ENCODE data around the gene LMAN2L. TPM values are rescaled to one million over a fixed set of nuclear protein-coding genes. Genes with fewer than 3 reads are reported as not detected.

The LMAN2L gene
- total and polyA plus RNA-seq, 2 donors (not counting 1 experiment from before 2014, with no cell fraction given), result 24.7 to 41.1 TPM

DNA sequence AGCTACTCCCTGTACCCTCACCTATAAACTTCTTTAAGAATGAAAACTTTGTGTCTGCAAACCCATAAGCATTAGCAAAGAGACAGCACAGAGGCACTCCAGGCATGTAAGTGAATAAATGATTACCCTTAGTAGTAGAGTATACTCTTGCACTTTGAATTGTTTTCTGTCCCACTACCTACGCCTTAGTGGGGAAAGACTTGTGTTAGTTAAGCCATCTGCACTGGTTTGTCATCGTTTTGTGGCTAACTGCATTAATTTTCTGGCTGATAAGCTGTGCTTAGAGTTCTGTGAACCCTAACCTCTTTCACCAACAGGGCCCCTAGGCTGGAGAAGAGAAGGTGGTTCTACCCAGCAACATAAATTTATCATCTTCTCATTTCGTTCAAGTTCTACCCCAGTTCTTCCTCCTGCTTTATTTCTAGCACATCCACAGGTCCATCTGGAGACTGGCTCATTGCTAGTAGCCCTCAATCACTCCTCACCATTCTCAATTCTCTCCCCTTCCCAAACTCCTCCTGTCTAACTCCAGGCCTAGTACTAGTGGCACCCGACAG is 710 bp downstream of the LMAN2L start:
- no peak for DNase-seq (ENCODE audit: low read depth in 2 of 2)
- no peaks in the 10 kb centered on the region for H3K79me2 ChIP-seq (ENCODE audit: control insufficient read depth, insufficient read depth, low read length)
- peak overlapping the region; percentile 70 for H3K27ac ChIP-seq (ENCODE audit: insufficient read depth, low read length)
- H3K9ac ChIP-seq (ENCODE audit: insufficient read depth, low read length), result peak overlapping the region; percentile 78
- peak overlapping the region; percentile 44 to 93 (median 80) for H3K4me3 ChIP-seq (replicated peaks in 1 of 4; ENCODE audit: control extremely low read depth in 1 of 4, insufficient read depth in 1 of 4, low read depth in 3 of 4, low read length in 4 of 4)
- H4K20me1 ChIP-seq (ENCODE audit: control insufficient read depth, extremely low read depth, insufficient read depth, low read length), result no peaks in the 10 kb centered on the region
- H3K9me3 ChIP-seq (ENCODE audit: control insufficient read depth, insufficient read depth, low read depth, low read length), result no peaks in the 10 kb centered on the region
- H3K36me3 ChIP-seq (ENCODE audit: control insufficient read depth, insufficient read depth, low read length), result peaks cover 1% of the 10 kb centered on the region
- peaks cover 2% of the 10 kb centered on the region for H3K4me1 ChIP-seq (ENCODE audit: control insufficient read depth, extremely low read depth, insufficient read depth, low read length)
- no peak for TF ChIP-seq EZH2 (IDR thresholded peaks at IDR 0.05; ENCODE audit: low read length, missing control alignments)
- TF ChIP-seq, protein P1, sequence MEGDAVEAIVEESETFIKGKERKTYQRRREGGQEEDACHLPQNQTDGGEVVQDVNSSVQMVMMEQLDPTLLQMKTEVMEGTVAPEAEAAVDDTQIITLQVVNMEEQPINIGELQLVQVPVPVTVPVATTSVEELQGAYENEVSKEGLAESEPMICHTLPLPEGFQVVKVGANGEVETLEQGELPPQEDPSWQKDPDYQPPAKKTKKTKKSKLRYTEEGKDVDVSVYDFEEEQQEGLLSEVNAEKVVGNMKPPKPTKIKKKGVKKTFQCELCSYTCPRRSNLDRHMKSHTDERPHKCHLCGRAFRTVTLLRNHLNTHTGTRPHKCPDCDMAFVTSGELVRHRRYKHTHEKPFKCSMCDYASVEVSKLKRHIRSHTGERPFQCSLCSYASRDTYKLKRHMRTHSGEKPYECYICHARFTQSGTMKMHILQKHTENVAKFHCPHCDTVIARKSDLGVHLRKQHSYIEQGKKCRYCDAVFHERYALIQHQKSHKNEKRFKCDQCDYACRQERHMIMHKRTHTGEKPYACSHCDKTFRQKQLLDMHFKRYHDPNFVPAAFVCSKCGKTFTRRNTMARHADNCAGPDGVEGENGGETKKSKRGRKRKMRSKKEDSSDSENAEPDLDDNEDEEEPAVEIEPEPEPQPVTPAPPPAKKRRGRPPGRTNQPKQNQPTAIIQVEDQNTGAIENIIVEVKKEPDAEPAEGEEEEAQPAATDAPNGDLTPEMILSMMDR (conservative IDR thresholded peaks at IDR 0.05 in 1 of 2, IDR thresholded peaks at IDR 0.05 in 1 of 2; ENCODE audit: low read depth in 1 of 2, low read length in 2 of 2), result no peak
- no peaks in the 10 kb centered on the region for H3K27me3 ChIP-seq (ENCODE audit: control insufficient read depth, insufficient read depth, low read length)
- H2AFZ ChIP-seq (ENCODE audit: low read length), result peak overlapping the region; percentile 57
- peak overlapping the region; percentile 86 for H3K4me2 ChIP-seq (ENCODE audit: extremely low read depth, insufficient read depth, low read length)

DNA sequence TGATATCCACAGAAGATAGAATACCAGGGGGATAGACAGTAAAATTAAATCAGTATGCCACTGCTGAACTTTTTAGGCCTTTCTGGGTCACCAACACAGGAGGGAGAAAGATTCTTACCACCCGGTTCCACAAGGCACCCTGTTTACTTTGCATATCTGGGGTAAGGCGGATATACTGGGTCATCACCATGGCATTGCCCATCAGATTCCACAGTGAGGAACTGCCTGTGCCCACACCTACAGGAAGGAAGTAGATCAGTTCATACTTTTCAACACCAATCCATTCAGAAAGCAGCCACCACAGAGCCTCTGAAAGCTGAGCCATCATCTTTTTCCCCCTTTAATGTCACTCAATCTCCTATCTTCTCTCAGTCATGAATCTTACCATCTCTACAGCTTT is 2.0 kb downstream of the LMAN2L start:
- H3K4me2 ChIP-seq (ENCODE audit: extremely low read depth, insufficient read depth, low read length), result no peak overlapping the region

DNA sequence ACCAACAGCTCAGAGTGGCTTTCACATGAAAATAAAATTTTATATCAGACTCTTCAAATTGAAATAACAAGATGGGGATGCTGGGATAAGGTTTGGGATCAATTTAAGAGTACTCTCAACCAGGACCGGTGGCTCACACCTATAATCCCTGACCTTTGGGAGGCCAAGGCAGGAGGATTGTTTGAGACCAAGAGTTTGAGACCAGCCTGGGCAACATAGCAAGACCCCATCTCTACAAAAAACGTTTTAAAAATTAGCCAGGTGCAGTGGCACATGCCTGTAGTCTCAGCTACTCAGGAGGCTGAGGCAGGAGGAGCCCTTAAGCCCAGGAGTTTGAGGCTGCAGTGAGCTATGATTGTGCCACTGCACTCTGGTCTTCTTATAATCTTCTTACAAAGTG is 2.6 kb downstream of the LMAN2L start:
- Histone ChIP-seq H3K4me1 (ENCODE audit: control insufficient read depth, extremely low read depth, insufficient read depth, low read length) (peaks cover 2% of the 10 kb centered on the region), H3K27me3 (ENCODE audit: control insufficient read depth, insufficient read depth, low read length) (no peaks in the 10 kb centered on the region), H4K20me1 (ENCODE audit: control insufficient read depth, extremely low read depth, insufficient read depth, low read length) (no peaks in the 10 kb centered on the region), H3K27ac (ENCODE audit: insufficient read depth, low read length) (no peak overlapping the region), H3K4me3 (replicated peaks in 1 of 4; ENCODE audit: control extremely low read depth in 1 of 4, insufficient read depth in 1 of 4, low read depth in 3 of 4, low read length in 4 of 4) (no peak overlapping the region), H3K4me2 (ENCODE audit: extremely low read depth, insufficient read depth, low read length) (no peak overlapping the region), H3K9me3 (ENCODE audit: control insufficient read depth, insufficient read depth, low read depth, low read length) (no peaks in the 10 kb centered on the region), H3K36me3 (ENCODE audit: control insufficient read depth, insufficient read depth, low read length) (peaks cover 3% of the 10 kb centered on the region), H2AFZ (ENCODE audit: low read length) (no peak overlapping the region), H3K79me2 (ENCODE audit: control insufficient read depth, insufficient read depth, low read length) (no peaks in the 10 kb centered on the region), H3K9ac (ENCODE audit: insufficient read depth, low read length) (no peak overlapping the region)
- no peak for TF ChIP-seq EZH2 (IDR thresholded peaks at IDR 0.05; ENCODE audit: low read length, missing control alignments)
- TF ChIP-seq, protein P1 (conservative IDR thresholded peaks at IDR 0.05 in 1 of 2, IDR thresholded peaks at IDR 0.05 in 1 of 2; ENCODE audit: low read depth in 1 of 2, low read length in 2 of 2), result no peak
- no peak for DNase-seq (ENCODE audit: low read depth in 2 of 2)

More for the DNA sequence above, 2.0 kb downstream of the LMAN2L start:
- Histone ChIP-seq H2AFZ (ENCODE audit: low read length) (no peak overlapping the region), H3K27me3 (ENCODE audit: control insufficient read depth, insufficient read depth, low read length) (no peaks in the 10 kb centered on the region), H3K9ac (ENCODE audit: insufficient read depth, low read length) (no peak overlapping the region), H3K36me3 (ENCODE audit: control insufficient read depth, insufficient read depth, low read length) (peaks cover 3% of the 10 kb centered on the region), H3K27ac (ENCODE audit: insufficient read depth, low read length) (no peak overlapping the region), H3K79me2 (ENCODE audit: control insufficient read depth, insufficient read depth, low read length) (no peaks in the 10 kb centered on the region), H4K20me1 (ENCODE audit: control insufficient read depth, extremely low read depth, insufficient read depth, low read length) (no peaks in the 10 kb centered on the region), H3K4me3 (replicated peaks in 1 of 4; ENCODE audit: control extremely low read depth in 1 of 4, insufficient read depth in 1 of 4, low read depth in 3 of 4, low read length in 4 of 4) (no peak overlapping the region), H3K4me1 (ENCODE audit: control insufficient read depth, extremely low read depth, insufficient read depth, low read length) (peaks cover 2% of the 10 kb centered on the region), H3K9me3 (ENCODE audit: control insufficient read depth, insufficient read depth, low read depth, low read length) (no peaks in the 10 kb centered on the region)
- TF ChIP-seq, protein P1 (conservative IDR thresholded peaks at IDR 0.05 in 1 of 2, IDR thresholded peaks at IDR 0.05 in 1 of 2; ENCODE audit: low read depth in 1 of 2, low read length in 2 of 2), result no peak
- no peak for TF ChIP-seq EZH2 (IDR thresholded peaks at IDR 0.05; ENCODE audit: low read length, missing control alignments)
- no peak for DNase-seq (ENCODE audit: low read depth in 2 of 2)
